ENCODE measurements around the gene ELOVL3. TPM values are rescaled to one million over a fixed set of nuclear protein-coding genes. Genes with fewer than 3 reads are reported as not detected.
A peak's percentile ranks its signal among the peaks of the same experiment; 100 is the strongest.

ELOVL3 gene
- total and polyA plus RNA-seq, 4 donors, result 0.54 to 1.4 (median 1.1) TPM

GRCh38 chr10:102200751-102201640, 25.1 kb upstream of the ELOVL3 start:
- Histone ChIP-seq H3K27me3 (ENCODE audit: control insufficient read depth in 3 of 3, insufficient read depth in 3 of 3, low read length in 2 of 3) (no peaks in the 10 kb centered on the region), H3K36me3 (ENCODE audit: control insufficient read depth in 4 of 4, insufficient read depth in 4 of 4, low read length in 4 of 4) (no peaks in the 10 kb centered on the region), H3K9me3 (ENCODE audit: control insufficient read depth in 4 of 4, insufficient read depth in 3 of 4, low read length in 3 of 4) (peaks cover 0 to 9% (median 3%) of the 10 kb centered on the region in 4 donors), H3K9ac (ENCODE audit: insufficient read depth in 1 of 2, low read length in 2 of 2) (no peak overlapping the region), H3K4me3 (no peak overlapping the region), H3K4me1 (ENCODE audit: control insufficient read depth in 5 of 5, insufficient read depth in 5 of 5, low read length in 5 of 5) (no peaks in the 10 kb centered on the region), H3K27ac (ENCODE audit: low read depth in 1 of 2, low read length in 1 of 2) (no peak overlapping the region)
- no peak for TF ChIP-seq CTCF (IDR thresholded peaks at IDR 0.05; ENCODE audit: control extremely low read depth, extremely low read depth)
- no peak for ATAC-seq (ENCODE audit: insufficient read depth, low FRiP score)
- no peak for DNase-seq
- WGBS, 2 donors, result 89% methylated on average over 34 of the region's 34 CpGs

GRCh38 chr10:102202386-102202785, 23.7 kb upstream of the ELOVL3 start:
- Histone ChIP-seq H3K27ac (ENCODE audit: low read depth in 1 of 2, low read length in 1 of 2) (no peak overlapping the region), H3K9ac (ENCODE audit: insufficient read depth in 1 of 2, low read length in 2 of 2) (no peak overlapping the region), H3K27me3 (ENCODE audit: control insufficient read depth in 3 of 3, insufficient read depth in 3 of 3, low read length in 2 of 3) (no peaks in the 10 kb centered on the region), H3K9me3 (ENCODE audit: control insufficient read depth in 4 of 4, insufficient read depth in 3 of 4, low read length in 3 of 4) (peaks cover 0 to 9% (median 3%) of the 10 kb centered on the region in 4 donors), H3K4me3 (no peak overlapping the region), H3K4me1 (ENCODE audit: control insufficient read depth in 5 of 5, insufficient read depth in 5 of 5, low read length in 5 of 5) (no peaks in the 10 kb centered on the region), H3K36me3 (ENCODE audit: control insufficient read depth in 4 of 4, insufficient read depth in 4 of 4, low read length in 4 of 4) (no peaks in the 10 kb centered on the region)
- 84 to 89% methylated on average over 1 of the region's 1 CpG for WGBS, 2 donors
- DNase-seq (no peak), ATAC-seq (ENCODE audit: insufficient read depth, low FRiP score) (no peak)
- no peak for TF ChIP-seq CTCF (IDR thresholded peaks at IDR 0.05; ENCODE audit: control extremely low read depth, extremely low read depth)

- TF ChIP-seq CTCF (IDR thresholded peaks at IDR 0.05; ENCODE audit: control extremely low read depth, extremely low read depth), result no peak
- H3K4me3 ChIP-seq, result no peak overlapping the region
- DNase-seq (peak; percentile 72 to 87 (median 79)), ATAC-seq (ENCODE audit: insufficient read depth, low FRiP score) (no peak)
- peaks cover 0 to 9% (median 3%) of the 10 kb centered on the region in 4 donors for H3K9me3 ChIP-seq (ENCODE audit: control insufficient read depth in 4 of 4, insufficient read depth in 3 of 4, low read length in 3 of 4)
- peak overlapping the region in 1 of 2 donors; percentile 11 for H3K9ac ChIP-seq (ENCODE audit: insufficient read depth in 1 of 2, low read length in 2 of 2)
- H3K4me1 ChIP-seq (ENCODE audit: control insufficient read depth in 5 of 5, insufficient read depth in 5 of 5, low read length in 5 of 5), result peaks cover 0 to 13% (median 7%) of the 10 kb centered on the region in 5 donors
- no peaks in the 10 kb centered on the region for H3K36me3 ChIP-seq (ENCODE audit: control insufficient read depth in 4 of 4, insufficient read depth in 4 of 4, low read length in 4 of 4)
- whole genome bisulfite sequencing, 2 donors, result 40 to 67% methylated on average over 5 of the region's 5 CpGs
- no peaks in the 10 kb centered on the region for H3K27me3 ChIP-seq (ENCODE audit: control insufficient read depth in 3 of 3, insufficient read depth in 3 of 3, low read length in 2 of 3)
- no peak overlapping the region for H3K27ac ChIP-seq (ENCODE audit: low read depth in 1 of 2, low read length in 1 of 2)
Measured at GRCh38 chr10:102208311-102209035, 17.6 kb upstream of the ELOVL3 start.

Measured in lung (tissue), 12 donors.